TTC549 (cell line): ENCODE measurements around the gene FGR.
A peak's percentile ranks its signal among the peaks of the same experiment; 100 is the strongest.
"Not testable (repeated sequence)": the region's sequence is repeated elsewhere in the genome, so short reads cannot be mapped to it uniquely, and the experiment has no call there.

Experiments
- FAIRE-seq: peaks from 2 replicates; lab custom pipeline; 2012; peaks lifted over from hg19 to GRCh38; lab: Jason Lieb, UNC

Gene FGR

DNA sequence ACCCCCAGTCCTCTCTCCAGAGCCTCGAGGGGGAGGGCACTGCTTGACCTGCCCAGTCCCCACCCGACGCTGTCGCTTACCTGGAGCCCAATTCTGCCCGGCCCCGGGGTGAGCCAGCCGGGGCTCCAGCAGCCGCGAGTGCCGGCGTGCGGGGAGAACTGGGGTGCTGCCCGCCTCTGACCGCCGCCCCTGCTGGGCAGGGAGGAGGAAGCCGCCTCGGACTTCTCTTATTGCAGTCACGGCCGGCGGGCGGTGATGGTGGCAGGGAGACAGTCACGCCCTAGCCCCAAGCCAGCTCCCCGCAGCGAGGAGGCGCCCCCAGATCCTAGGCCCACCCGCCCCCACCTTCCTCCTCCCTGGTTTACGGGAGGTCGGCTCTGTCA, at the start of gene FGR:
TSS of gene FGR (minus strand) at position 201 of the 383 bp plus-strand sequence. CDS start 11,269 bp downstream, outside the sequence.
- FAIRE-seq = no peak

DNA sequence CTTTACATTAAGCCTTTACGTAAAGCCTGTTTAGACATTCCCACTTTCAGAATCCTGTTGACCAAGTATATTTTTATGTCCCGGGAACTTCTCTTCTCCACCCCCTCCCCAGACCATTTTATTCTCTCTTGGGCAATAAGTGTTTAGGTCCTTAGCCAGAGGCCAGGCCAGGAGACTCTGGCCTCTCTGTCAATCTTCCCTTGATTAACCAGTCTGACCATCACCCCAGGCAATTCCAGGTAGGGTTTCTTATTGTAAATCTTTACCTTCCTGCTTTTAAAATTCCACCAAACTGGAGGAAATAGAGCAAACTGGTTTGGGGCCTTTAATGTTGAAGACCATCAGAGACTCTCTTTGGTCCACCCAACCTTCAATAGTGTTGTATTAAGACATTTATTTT, 49.2 kb upstream of the FGR start:
- no peak for FAIRE-seq

DNA sequence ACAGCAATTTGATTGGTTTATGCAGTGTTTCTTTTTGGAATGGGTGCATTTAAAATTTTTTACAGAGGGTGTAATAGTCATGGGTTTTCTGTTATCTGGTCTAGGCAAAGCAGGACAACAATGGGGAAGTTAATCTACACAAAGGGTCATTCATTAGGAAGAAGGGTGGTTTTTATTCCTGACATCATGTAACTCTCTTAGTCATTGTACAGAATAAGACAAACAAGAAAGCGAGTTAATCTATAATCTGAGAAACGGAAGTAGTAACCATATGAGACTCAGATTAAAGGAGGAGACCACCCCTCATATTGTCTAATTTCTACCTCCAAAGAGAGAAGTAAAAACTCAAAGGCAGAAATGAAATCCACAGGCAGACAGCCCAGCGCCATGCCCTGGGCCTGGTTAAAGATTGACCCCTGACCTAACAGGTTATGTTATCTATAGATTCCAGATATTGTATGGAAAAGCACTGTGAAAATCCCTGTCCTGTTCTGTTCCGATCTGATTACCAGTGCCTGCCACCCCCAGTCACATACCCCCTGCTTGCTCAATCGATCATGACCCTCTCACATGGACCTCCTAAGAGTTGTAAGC, 47.5 kb upstream of the FGR start:
- no peak for FAIRE-seq

DNA sequence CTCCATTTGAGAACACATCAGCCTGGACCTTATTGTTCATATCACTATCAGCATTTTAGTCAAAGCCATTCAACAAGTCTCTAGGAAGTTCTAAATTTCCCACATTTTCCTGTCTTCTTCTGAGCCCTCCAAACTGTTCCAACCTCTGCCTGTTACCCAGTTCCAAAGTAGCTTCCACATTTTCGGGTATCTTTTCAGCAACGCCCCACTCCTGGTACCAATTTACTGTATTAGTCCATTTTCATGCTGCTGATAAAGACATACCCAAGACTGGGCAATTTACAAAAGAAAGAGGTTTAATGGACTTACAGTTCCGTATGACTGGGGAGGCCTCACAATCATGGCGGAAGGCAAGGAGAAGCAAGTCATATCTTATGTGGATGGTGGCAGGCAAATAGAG, 46.6 kb upstream of the FGR start:
- FAIRE-seq = not testable (repeated sequence)

DNA sequence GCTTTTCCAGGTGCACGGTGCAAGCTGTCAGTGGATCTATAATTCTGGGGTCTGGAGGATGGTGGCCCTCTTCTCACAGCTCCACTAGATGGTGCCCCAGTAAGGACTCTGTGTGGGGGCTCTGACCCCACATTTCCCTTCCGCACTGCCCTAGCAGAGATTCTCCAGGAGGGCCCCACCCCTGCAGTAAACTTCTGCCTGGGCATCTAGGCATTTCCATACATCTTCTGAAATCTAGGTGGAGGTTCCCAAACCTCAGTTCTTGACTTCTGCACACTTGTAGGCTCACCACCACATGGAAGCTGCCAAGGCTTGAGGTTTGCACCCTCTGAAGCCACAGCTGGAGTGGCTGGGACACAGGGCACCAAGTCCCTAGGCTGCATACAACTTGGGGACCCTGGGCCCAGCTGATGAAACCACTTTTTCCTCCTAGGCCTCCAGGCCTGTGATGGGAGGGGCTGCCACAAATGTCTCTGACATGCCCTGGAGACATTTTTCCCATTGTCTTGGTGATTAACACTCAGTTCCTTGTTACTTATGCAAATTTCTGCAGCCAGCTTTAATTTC, 45.3 kb upstream of the FGR start:
- FAIRE-seq = not testable (repeated sequence)

DNA sequence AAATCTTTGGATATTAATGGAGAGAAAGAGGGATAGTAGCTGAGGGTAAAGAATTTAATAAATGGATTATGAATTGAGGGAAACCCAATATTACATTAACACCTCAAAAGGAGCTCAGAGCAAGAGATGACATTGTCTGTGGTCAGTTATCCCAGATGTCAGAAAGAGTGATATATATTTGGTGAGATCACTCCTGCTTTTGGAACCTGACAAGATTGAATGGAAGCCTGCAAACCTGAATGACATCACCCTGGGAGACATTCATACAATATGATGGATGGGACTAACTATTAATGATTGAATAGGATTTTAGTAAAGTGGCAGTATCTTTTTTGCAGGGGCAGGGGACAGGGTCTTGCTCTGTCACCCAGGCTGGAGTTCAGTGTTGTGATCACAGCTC, 43.8 kb upstream of the FGR start:
- FAIRE-seq = no peak

DNA sequence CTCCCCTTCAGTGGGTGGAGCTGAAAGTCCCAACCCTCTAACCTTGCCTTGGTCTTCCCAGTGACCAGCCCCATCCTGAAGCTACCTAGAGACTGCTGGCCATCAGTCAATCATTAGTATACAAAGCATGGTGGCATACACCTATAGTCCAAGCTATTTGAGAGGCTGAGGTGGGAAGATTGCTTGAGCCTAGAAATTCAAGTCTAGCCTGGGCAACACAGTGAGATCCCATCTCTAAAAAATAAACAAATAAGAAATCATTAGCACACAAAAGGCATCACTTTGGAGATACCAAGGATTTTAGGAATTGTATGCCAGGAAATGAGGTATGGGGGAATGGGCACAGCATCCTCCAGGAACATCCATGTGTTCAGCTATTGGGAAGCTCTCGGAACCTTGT, 41.4 kb upstream of the FGR start:
- no peak for FAIRE-seq

DNA sequence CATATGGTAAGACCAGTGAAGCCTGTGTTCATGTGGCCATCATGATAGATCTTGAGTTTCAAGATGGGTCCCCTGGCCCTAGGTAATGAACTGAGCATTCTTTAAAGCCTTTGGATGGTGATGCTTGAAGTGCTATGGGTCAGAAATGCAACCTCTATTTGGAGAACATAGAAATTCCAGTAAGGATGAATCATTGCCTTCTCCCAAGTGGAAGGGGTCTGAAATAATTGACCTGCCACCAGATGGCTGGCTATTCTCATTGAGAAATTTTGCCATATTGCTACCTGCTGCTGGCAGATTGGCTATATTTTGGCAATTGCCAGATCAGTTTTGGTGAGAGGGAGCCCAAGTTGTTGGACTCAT, 37.7 kb upstream of the FGR start:
- FAIRE-seq = no peak

DNA sequence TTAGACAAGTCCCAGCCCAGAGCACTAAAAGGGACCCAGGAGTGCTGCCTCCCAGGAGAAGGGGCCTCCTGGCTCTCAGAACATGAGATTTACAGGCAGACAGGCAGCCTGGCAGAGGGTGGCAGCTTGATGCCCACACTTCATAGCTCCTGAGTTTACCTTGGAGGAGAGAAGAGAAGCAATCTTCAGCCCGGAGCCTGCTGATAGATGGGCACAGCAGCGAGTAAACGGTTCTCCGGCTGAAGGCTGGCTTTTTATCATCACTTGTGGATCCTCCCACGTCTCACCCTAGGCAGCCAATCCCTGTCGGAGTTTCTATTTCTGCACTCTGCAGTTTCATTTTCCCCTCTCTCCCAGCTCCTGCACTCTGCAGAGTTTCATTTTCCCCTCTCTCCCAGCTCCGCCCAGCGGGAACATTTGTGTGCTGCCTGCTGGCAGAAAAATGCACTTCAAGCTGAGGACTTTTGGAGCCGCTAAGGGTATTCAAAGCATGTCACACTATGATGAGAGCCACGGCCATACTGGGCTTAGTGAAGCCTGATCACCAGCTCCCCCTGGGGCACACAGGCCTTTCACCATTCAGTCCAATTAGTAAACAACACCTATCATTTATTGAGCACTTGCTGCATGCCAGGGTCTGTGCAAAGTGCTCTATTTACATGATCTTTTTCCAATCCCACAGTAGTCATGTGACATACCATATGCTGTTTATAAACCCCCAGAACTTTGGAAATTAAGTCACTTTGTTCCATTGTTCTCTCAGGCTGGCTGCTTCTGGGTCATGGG, 37.2 kb upstream of the FGR start, which contains the start of gene IFI6:
TSS of gene IFI6 (minus strand) at position 229 of the 786 bp plus-strand sequence. CDS start 2,878 bp downstream, outside the sequence.
- FAIRE-seq = peak; percentile 87

DNA sequence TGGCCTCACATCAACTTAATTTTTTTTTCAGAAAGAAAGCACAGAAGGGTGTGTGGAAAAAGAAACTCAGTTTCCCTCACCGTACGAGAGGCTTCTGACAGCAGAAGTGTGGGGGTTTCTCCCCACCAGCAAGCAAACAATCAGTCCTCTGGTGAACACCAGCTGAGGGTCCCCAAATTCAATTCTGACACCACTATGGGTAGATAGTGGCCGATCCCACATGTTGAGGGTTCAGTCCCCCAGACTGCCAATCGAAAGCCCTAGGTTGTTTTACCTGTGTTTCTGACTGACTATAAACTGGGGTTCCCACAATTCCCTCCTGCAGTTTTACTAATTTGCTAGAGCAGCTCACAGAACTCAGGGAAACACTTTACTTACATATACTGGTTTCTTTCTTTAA, 34.9 kb upstream of the FGR start:
- no peak for FAIRE-seq

DNA sequence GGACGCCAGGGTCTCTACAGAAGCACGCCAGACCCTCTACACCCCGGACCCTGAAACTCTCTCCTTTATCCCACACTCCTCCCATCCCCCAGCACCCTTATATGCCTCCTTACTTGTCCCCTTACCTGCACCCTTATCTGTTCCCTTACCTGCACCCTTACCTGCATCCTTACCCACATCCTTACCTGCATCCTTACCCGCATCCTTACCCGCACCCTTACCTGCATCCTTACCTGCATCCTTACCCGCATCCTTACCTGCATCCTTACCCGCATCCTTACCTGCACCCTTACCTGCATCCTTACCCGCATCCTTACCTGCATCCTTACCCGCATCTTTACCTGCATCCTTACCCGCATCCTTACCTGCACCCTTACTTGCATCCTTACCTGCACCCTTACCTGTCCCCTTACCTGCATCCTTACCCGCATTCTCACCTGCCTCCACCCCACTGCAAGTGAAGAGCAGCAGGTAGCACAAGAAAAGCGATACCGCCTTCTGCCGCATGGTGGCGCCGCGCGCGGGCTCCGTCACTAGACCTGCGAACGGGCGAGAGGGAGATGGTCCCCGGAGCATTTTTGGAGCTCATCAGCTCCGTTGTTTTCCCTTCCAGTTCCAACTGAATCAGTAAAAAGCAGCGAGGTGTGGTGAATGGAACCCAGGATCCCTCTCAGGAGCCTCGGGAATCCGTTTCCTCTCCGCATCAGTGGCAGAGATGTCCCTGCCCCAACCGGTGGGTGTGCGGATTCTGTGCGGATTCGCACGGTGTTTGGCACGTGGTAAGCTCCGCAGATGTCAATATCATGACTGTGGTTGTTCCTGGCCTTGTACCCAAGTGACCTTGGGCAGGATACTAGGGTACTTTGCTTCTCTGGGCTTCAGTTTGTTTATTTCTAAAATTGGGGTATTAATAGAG, 34.1 kb upstream of the FGR start:
- FAIRE-seq = no peak

DNA sequence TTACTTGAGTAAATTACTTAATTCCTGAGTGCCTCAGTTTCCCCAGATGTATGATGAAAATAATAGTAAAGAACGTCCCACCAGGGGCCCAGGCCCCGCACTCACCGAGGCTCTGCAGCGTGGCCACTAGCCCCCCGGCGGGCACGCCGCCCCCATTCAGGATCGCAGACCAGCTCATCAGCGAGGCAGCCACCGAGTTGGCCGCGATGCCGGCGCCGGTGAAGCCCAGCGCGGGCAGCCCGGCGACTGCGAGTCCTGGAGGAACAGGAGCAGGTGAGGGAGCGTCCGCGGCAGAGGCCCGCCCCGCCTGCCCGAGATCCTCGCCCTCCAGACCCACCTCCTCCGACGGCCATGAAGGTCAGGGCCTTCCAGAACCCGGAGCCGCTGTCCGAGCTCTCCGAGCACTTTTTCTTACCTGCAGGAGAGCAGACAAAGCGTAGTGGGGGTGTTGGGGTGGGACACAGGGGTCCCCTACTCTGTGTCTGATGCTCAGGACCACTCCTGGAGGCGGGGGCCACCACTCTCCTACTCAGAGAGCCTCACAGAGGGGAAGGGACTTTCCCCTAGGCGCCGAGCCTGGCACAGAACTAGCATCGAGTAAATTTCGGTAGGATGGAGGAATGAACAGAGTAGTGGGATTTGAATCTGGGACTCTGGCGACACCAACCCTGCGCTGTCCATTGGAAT, 33.3 kb upstream of the FGR start:
- no peak for FAIRE-seq

DNA sequence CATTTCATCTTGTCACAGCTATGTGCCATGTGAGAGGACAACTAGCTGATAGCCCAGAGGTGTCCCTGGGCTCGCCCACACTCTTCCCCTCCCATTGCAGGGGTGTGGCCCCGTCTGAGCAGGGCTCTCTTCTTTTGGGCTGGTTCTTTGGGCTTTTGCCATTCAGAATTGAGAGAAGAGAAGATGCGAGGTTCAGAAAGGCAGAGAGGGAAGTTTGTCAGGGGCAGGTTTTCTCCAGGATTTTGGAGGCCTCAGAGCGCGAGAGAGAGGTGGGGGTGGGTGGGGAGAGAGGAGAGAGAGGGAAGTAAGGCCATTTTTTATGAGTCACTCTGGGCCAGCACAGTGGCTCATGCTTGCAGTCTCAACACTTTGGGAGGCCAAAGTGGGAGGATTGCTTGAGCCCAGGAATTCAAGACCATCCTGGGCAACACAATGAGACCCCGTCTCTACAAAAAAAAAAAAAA, 31.8 kb upstream of the FGR start:
- FAIRE-seq = no peak

DNA sequence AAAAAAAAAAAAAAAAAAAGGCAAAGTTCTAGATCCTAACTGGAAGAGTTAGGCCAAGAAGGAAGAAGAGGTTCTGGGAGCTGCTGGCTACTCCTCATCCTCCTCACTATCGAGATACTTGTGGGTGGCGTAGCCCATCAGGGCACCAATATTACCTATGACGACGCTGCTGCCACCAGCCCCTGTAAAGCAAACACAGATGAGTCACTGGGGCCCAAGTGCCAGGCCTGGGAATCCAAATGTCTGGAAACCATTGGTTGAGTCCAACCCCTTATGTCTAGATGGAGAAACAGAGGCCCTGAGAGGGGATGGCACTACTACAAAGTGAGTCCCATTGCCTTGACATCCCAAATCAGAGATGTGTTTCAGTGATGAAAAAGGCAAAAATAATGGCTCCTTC, 31.3 kb upstream of the FGR start:
- no peak for FAIRE-seq

DNA sequence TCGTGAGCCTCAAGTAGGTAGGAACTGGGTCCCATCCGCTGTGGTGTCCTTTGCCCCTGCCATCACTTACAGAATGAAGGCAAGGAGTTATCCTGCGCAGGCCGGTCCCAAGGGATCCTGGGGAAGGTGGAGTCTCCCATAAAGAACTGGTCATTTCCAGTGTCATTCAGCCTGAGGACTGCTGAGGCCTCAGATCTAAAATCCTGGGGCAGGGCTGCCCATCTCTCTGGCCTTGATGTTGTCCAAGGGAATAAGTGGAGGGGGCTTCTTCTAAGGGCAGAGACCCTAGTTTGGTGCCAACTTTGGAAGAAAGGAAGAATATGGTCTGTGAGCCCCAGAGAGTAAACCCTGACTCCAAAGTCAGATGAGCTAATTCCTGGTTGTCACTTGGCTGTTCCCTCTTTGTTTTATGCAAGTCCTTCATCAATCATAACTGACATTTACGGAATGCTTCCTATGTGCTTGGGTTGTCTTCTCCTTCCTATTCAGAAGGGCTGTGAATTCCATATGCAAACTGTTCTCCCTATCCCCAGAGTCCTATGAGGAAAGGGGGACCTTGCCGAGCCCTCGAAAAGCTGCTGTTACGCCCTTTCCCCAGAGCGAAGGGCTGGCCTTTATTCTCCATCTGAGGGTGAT, 30.1 kb upstream of the FGR start:
- no peak for FAIRE-seq

DNA sequence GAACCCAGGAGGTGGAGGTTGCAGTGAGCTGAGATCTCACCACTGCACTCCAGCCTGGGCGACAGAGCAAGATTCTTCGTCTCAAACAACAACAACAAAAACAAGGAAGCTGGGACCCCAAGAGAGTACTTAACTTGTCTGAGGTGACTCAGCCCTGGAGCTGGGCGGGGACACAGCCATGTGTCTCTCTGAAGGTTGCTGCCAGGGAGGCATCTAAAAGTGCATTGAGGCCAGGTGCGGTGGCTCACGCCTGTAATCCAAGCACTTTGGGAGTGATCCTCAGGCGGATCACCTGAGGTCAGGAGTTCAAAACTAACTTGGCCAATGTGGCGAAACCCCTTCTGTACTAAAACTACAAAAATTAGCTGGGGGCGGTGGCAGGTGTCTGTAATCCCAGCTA, 29.3 kb upstream of the FGR start:
- no peak for FAIRE-seq

DNA sequence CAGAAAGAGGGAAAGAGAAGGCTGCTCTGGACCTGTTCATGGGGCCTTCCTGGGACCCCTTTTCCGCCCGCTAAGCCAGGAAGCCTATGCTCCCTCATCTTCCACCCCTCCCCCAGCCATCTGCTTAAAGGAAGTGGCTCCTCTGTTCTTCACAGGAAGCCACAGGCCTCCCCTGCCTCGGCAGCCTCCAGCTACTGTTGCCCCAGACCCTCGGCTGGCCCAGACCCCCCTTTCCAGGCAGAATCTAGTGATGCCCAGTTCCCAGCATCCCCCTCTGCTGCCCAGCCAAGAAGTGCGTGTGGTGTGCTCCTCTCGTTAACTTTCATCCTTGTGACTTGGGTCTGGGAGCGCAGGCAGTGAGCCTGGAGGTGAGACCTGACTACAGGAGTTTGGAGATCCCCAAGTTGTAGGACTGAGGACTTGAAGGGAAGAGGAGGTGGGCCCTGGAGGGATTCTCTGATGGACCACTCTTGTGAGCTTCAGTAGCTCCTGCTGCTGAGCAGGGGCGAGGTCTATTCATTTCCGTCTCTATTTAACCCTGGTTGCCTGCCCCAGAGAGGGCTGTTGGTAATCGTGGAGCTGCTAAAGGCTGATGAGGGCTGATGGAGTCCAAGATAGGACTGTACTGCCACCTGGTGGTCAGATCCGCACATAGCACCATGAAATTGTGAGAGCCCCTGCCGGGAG, 27.9 kb upstream of the FGR start:
- peak; percentile 48 for FAIRE-seq

DNA sequence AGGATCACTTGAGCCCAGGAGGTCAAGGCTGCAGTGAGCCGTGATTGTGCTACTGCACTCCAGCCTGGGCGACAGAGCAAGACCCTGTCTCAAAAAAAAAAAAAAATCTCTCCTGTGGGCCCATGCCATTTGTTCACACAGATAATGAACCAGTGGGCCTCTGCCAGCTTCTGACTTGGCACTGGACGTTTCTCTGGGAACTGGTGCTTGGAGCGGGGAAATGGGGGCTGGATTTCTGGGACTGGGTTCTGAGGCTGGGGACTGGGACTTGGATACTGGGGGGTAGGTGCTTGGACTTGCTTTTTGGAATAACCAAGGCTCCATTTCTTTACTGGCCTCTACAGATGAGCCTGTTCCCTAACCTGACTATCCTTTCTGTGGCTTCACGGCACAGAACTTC, 27.3 kb upstream of the FGR start:
- FAIRE-seq = no peak

DNA sequence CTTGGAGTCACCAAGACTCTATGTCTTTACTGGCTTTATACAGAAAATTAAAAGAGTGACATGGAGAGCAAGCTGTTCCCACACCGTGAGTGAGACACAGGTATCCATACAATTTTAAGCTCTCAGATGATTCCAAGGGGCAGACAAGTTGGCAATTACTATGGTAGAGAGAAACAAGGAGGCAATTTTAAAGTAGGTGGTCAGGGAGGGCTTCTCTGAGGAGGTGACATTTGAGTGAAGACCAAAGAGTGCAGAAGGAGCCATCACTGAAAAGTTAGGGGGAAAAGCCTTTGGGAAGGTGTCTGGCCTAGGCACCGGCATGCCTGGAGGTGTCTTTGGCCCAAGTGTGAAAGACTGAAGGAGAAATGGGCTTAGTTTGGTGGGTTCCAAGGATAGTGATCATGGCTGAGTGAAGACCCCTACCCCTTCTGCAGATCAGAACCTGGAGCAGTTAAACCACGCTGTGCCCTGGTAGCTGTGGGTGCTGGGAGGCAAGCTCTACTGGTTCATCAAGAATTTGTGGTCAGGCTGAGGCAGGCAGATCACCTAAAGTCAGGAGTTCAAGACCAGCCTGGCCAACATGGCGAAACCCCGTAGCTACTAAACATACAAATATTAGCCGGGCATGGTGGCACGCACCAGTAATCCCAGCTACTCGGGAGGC, 26.6 kb upstream of the FGR start:
- no peak for FAIRE-seq

DNA sequence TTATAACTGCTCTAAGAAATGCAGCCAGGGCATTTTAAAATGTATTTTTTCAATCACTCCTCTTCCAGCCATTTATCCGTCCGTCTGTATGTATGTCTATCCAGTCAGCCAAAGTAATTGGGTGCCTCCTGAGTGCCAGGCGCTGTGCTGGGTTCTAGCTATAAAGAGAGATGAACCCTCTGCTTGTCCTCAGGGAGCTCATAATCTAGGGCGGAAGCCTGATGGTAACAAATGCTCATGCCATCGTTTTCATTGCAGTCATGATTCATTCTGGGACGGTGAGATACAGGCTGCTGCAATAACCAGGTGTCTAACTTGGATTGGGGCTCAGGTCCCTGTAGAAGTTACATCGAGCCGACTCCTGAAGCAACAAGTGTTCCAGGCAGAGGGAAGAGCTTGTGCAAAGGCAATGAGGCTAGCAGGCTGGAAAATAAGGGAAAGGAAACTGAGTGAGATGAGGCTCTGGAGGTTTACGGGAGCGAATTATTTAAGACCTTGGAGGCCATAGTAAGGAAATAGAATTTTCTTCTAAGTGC, 25.4 kb upstream of the FGR start:
- FAIRE-seq = no peak
